GM19467 (cell line): ENCODE results near the gene CD226.

ENCODE experiments used
- ATAC-seq: cut with Tn5 transposase; IDR thresholded peaks from one replicate; pipeline ENCODE4 v1.9.1; 2021; ENCODE audit warnings: mild to moderate bottlenecking, moderate library complexity; ENCODE audit not compliant: unreplicated experiment

Gene CD226

DNA sequence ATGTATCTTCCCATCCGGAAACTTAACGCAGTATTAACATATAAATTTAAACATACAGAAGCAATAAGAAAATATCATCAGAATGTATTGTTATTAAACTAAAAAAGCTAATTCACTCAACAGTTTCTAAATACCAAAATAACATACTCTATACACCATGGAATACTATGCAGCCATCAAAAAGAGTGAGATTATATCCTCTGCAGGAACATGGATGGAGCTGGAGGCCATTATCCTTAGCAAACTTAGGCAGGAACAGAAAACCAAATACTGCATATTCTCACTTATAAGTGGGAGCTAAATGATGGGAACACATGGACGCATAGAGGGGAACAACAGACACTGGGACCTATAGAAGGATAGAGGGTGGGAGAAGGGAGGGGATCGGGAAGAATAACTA, 127.1 kb downstream of the CD226 start:
- ATAC-seq, result no peak

DNA sequence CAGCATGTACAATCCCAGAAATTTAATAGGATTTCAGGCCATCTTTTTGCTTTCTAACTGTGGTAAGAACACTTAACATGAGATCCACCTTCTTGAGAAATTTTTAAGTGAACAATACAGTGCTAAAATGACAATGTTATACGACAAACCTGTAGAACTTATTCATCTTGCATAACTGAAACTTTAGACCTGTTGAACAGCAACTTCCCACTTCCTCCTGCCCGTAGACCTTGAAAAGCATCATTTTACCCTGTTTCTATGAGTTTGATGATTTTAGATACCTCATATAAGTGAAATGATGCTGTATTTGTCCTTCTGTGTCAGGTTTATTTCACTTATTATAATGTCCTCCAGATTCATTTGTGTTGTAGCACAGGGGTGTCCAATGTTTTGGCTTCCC, 128.2 kb downstream of the CD226 start:
- no peak for ATAC-seq

DNA sequence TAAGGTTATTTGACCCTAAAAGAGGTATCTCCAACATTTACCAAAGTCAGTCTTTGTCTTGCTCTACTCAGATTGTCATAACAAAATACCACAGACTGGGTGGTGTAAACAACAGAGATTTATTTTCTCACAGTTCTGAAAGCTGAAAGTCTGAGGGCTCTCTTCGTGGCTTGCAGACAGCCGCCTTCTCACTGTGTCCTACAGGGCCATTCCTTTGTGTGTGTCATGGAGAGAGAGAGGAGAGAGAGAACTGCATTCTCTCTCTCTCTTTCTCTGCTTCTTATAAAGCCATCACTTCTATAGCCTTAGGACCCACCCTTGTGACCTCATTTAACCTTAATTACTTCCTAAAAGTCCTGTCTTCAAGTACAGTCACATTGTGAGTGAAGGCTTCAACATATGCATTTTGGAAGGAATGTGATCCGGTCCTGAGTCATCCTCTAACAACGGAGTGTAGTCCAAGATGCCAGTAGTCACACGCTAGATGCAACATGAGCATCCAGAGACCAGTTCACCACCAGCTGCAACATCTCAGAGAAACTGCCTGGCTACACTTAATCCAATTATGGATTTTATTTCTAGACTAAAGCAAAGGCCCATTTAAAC, 130.2 kb downstream of the CD226 start:
- no peak for ATAC-seq

DNA sequence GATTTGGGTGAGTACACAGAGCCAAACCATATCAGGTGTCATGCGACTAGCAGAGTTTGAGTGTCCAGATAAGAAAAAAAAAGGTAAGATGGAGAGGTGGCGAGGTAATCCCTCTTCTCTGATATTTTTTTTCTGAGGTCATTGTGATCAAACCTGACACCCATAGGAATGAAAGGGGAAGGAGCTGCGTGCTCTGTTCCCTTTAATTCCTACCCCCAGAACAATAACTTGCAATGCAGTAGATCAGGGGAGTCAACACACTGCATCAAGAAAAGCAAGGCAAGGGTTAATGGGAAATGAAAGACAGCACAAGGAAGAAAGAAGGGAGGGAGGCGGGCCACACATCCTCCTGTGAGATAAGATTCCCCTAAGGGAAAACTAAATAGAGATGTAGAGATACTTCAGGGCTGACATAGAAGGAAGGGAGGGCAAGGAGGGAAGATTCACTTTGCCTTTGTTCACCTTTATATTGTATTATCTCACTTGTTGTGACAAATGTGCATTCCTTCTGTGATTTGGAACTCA, 132.8 kb downstream of the CD226 start:
- no peak for ATAC-seq

DNA sequence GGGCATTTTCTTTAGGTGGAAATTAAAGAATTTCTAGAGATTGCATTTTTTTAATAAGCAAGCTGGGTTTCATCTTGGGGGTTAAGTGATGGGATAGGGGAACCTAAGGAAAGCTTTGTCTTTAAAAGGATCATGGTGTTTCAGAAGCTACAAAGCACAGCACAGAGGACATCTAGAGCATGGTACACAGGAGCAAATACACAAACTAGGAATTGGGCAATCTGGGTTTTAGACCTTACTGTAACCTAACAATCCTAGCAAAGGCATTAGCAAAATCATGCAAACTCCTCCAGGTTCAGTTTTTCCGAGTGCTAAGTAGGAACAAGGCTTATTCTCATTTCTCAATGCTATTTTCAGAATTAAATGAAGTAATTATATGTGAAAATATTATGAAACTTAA, 134.1 kb downstream of the CD226 start:
- no peak for ATAC-seq

DNA sequence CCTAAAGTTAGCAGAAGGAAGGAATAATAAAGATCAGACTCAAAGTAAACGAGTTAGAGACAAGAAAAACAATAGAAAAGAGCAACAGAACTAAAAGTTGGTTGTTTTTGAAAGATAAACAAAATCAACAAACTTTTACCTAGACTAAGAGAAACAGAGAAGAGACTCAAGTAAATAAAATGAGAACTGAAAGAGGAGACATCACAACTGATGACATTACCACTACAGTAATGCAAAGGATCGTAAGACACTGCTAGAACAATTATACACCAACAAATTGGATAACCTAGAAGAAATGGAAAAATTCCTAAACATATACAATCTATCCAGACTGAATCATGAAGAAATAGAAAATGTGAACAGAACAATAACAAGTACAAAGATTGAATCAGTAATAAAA, 139.3 kb downstream of the CD226 start:
- no peak for ATAC-seq

DNA sequence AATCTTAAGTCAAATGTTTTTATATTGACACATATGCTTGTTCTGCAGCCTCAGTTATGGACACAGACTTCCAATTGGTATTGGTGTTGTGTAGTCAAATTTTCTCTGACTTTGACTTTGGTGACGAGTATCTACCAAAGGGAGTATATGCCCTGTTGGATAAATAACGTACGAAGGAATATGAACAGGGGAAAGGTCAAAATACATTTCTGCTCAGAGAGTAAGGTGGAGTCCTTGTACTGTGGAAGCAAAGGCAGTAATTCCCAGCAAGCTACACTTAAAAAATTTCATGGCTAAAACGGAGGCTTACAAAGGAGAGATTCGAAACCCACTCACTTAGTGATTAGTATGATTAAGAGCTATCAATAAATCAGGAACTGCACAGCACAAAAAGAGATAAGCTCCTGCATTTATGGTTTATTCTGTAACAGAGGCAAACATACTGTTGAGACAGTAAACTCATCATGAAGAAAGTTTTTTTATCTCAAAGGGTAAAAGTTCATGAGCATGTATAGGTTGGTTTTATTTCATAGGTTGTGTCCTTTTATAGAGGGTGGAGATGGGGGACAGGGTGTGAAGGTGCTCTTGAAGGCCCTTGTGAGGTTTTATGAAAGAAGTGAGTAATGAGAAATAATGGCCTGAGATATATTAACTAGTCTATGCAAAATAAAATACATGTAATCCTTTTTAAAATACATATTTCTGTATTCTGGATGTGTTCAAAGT, 142.7 kb downstream of the CD226 start:
- ATAC-seq, result no peak
